AG09319 (cell line): ENCODE measurements around the gene NCKAP5.

Source experiments
- DNase-seq: peaks from one replicate; pipeline ENCODE4 v3.0.0-alpha.2; 2010; ENCODE audit warnings: low read depth; ENCODE audit errors: extremely low read depth
- TF ChIP-seq, protein P1 (sequence below): IDR thresholded peaks from 2 replicates; pipeline ENCODE4 v1.5.1; 2011; ENCODE audit warnings: low read depth, mild to moderate bottlenecking, inconsistent platforms, low read length, moderate library complexity

The NCKAP5 gene

GRCh38 chr2:133314795-133315194, 253.5 kb downstream of the NCKAP5 start:
- TF ChIP-seq, protein P1, sequence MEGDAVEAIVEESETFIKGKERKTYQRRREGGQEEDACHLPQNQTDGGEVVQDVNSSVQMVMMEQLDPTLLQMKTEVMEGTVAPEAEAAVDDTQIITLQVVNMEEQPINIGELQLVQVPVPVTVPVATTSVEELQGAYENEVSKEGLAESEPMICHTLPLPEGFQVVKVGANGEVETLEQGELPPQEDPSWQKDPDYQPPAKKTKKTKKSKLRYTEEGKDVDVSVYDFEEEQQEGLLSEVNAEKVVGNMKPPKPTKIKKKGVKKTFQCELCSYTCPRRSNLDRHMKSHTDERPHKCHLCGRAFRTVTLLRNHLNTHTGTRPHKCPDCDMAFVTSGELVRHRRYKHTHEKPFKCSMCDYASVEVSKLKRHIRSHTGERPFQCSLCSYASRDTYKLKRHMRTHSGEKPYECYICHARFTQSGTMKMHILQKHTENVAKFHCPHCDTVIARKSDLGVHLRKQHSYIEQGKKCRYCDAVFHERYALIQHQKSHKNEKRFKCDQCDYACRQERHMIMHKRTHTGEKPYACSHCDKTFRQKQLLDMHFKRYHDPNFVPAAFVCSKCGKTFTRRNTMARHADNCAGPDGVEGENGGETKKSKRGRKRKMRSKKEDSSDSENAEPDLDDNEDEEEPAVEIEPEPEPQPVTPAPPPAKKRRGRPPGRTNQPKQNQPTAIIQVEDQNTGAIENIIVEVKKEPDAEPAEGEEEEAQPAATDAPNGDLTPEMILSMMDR = no peak
- DNase-seq = no peak

- DNase-seq = no peak
- TF ChIP-seq, protein P1 = no peak
Observed at GRCh38 chr2:133312038-133312729, 256.1 kb downstream of the NCKAP5 start.

DNA sequence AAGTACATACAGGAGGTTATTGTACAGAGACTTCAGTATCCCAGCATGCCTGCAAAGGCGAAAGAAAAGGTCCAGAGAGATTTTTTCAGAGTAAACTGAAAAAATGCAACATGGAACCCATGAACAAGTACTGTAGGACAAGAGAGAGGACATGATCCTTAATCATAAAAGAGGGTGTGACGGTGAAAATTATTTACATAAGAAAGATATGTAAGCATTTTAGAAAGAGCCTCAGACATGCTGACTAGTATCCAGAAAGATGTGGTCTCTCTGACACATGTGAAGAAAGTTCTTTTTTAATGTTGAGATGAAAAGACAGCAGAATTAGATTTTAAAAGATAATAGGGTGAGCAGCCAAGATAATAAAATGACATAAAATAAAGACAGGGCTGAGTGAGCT, 262.0 kb downstream of the NCKAP5 start:
- no peak for DNase-seq
- TF ChIP-seq, protein P1 = no peak

DNA sequence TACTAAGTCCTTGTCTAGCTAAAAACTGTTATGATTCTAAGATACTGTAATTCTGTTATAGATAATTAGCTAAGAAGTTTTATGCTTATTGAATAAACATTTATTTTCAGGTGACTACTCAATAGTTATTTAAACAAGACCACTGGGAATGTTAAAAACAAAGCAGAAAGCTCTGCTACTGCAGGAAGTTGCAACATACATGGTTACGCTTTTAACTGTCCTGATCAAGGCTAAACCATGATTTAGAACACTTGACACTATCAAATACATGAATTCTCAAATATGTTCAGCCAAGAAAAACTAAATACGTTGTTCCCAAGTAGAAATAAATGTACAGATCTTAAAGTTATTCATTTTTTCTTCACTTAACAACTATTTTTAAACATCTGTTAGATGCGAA, 263.9 kb downstream of the NCKAP5 start:
- TF ChIP-seq, protein P1 = no peak
- no peak for DNase-seq

DNA sequence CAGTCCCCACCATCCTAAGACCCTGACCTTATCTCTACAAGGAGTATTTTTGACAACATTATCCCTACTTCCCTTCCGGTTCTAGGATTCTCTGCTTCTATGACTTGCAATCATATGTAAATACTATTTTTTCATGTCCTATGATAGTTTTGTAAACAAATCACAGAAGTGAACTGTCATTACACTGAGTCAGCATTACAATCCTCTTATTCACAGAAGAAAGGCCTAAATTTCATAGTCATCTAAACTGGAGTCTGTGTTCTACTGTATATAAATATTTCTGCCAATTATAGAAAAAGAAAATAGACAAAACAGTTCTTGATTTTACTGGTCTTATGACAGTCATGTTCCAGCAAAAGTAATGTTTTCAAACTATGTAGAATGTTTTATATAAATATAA, 265.1 kb downstream of the NCKAP5 start:
- TF ChIP-seq, protein P1 = no peak
- DNase-seq = no peak

GRCh38 chr2:133296401-133296800, 271.9 kb downstream of the NCKAP5 start:
- DNase-seq = no peak

DNA sequence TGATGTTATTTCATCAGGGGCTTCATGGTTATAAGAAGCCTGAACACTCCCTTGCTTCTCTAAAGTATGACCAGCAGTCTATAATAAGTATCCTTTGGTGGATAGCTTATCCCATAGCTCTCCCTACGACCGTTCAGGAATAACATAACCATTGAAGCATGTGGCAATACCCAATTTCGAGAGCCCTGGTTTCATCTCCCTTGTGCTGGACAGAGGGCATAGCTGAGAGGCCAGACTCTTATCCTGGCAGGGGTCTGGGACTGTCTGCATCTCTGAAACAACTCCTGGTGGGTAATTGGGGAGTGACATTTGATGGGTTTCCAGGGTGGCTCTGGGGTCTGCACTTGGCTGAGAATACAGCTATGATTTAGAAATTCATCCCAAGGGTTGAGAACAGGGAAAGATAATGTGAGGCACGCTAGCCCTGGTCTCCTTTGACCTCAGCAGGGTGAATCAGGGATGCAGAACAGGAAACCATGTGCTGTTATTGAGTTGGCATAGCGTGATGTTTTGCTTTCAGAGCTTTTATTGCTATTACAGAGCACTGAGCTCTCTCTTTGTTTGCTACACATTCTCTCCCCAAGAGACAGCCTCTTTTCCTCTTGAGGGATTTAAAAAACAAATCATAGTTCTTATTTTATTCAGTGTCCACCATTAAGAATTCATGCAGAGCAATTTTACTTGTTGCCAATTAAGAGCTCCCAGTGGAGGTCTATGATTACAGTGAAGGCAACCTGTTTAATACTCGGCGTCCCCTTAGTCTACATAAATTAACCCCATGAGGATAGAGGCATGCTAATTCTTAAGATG, 274.5 kb downstream of the NCKAP5 start:
- TF ChIP-seq, protein P1 = no peak
- DNase-seq = no peak

More at GRCh38 chr2:133296401-133296800, 271.9 kb downstream of the NCKAP5 start:
- TF ChIP-seq, protein P1 = no peak
